Measurements from ENCODE around the gene LRRFIP1. TPM values are rescaled to one million over a fixed set of nuclear protein-coding genes. Genes with fewer than 3 reads are reported as not detected.

The LRRFIP1 gene
- total RNA-seq, 1 donor from 2014 or later = 40.7 TPM

- H3K27me3 ChIP-seq = no peaks in the 10 kb centered on the region
Measured at GRCh38 chr2:237651761-237652160, 24.4 kb downstream of the LRRFIP1 start.

DNA sequence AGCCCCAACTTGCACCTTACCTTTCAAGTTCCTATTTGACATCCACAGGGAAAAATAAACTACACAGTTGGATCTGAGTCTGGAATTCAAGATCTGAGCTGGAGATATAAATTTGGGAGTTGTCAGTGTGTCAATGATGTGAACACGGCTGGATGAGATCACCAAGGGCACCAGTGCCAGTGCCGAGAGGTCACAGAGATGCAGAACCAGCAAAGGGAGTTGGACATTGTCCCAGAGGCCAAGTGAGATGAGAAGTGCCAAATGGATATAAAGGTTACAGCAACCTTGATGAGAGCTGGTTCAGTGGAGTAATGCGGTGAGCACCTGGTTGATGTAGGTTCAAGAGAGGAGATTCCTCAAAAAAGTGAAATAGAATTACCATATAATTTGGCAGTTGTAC is 24.8 kb downstream of the LRRFIP1 start:
- Histone ChIP-seq H3K36me3 (no peaks in the 10 kb centered on the region), H3K9ac (no peak overlapping the region), H3K27ac (no peak overlapping the region), H3K4me2 (no peak overlapping the region), H2AFZ (replicated peaks) (no peak overlapping the region), H4K20me1 (ENCODE audit: low read depth) (no peaks in the 10 kb centered on the region), H3K4me1 (no peaks in the 10 kb centered on the region), H3K4me3 (no peak overlapping the region), H3K9me3 (ENCODE audit: low read depth) (no peaks in the 10 kb centered on the region), H3K27me3 (no peaks in the 10 kb centered on the region), H3F3A (ENCODE audit: low read depth) (no peaks in the 10 kb centered on the region), H3K79me2 (ENCODE audit: low read depth) (no peaks in the 10 kb centered on the region)
- Mint-ChIP-seq H3K27me3 (ENCODE audit: insufficient read depth, low read depth) (peaks cover 6% of the 10 kb centered on the region), H3K36me3 (peaks cover 40% of the 10 kb centered on the region), H3K27ac (no peak overlapping the region), H3K4me1 (peaks cover 2% of the 10 kb centered on the region), H3K9me3 (peaks cover 41% of the 10 kb centered on the region), H3K4me3 (no peak overlapping the region)
- TF ChIP-seq CTCF (IDR thresholded peaks at IDR 0.05) = no peak
- TF ChIP-seq EZH2 (IDR thresholded peaks at IDR 0.05) = no peak
- DNase-seq (ENCODE audit: low spot score) = no peak

More at GRCh38 chr2:237651761-237652160, 24.4 kb downstream of the LRRFIP1 start:
- no peak overlapping the region for H3K4me3 ChIP-seq
- no peaks in the 10 kb centered on the region for H4K20me1 ChIP-seq (ENCODE audit: low read depth)
- DNase-seq (ENCODE audit: low spot score) = no peak
- H3K4me1 ChIP-seq = no peaks in the 10 kb centered on the region
- no peak overlapping the region for H3K9ac ChIP-seq
- no peak overlapping the region for H3K4me2 ChIP-seq
- H3K4me3 Mint-ChIP-seq = no peak overlapping the region
- no peak overlapping the region for H2AFZ ChIP-seq (replicated peaks)
- no peak overlapping the region for H3K27ac ChIP-seq
- H3K27me3 Mint-ChIP-seq (ENCODE audit: insufficient read depth, low read depth) = peaks cover 6% of the 10 kb centered on the region
- no peak overlapping the region for H3K27ac Mint-ChIP-seq
- H3K79me2 ChIP-seq (ENCODE audit: low read depth) = no peaks in the 10 kb centered on the region
- no peaks in the 10 kb centered on the region for H3F3A ChIP-seq (ENCODE audit: low read depth)
- peaks cover 36% of the 10 kb centered on the region for H3K9me3 Mint-ChIP-seq
- peaks cover 37% of the 10 kb centered on the region for H3K36me3 Mint-ChIP-seq
- no peaks in the 10 kb centered on the region for H3K36me3 ChIP-seq
- no peaks in the 10 kb centered on the region for H3K9me3 ChIP-seq (ENCODE audit: low read depth)
- TF ChIP-seq EZH2phosphoT487 (IDR thresholded peaks at IDR 0.05) = no peak
- TF ChIP-seq EZH2 (IDR thresholded peaks at IDR 0.05) = no peak
- no peak for TF ChIP-seq CTCF (IDR thresholded peaks at IDR 0.05)
- H3K4me1 Mint-ChIP-seq = peaks cover 2% of the 10 kb centered on the region

- DNase-seq (ENCODE audit: low spot score) = no peak
- H3K4me2 ChIP-seq = no peak overlapping the region
- no peak overlapping the region for H2AFZ ChIP-seq (replicated peaks)
- H3K9ac ChIP-seq = no peak overlapping the region
- no peaks in the 10 kb centered on the region for H4K20me1 ChIP-seq (ENCODE audit: low read depth)
- H3K27ac Mint-ChIP-seq = no peak overlapping the region
- no peaks in the 10 kb centered on the region for H3K36me3 ChIP-seq
- H3F3A ChIP-seq (ENCODE audit: low read depth) = no peaks in the 10 kb centered on the region
- peaks cover 2% of the 10 kb centered on the region for H3K4me1 Mint-ChIP-seq
- peaks cover 43% of the 10 kb centered on the region for H3K9me3 Mint-ChIP-seq
- H3K9me3 ChIP-seq (ENCODE audit: low read depth) = no peaks in the 10 kb centered on the region
- peaks cover 42% of the 10 kb centered on the region for H3K36me3 Mint-ChIP-seq
- TF ChIP-seq EZH2 (IDR thresholded peaks at IDR 0.05) (no peak), EZH2phosphoT487 (IDR thresholded peaks at IDR 0.05) (no peak), CTCF (IDR thresholded peaks at IDR 0.05) (no peak)
- no peak overlapping the region for H3K4me3 ChIP-seq
- H3K27me3 ChIP-seq = no peaks in the 10 kb centered on the region
- H3K27ac ChIP-seq = no peak overlapping the region
- H3K79me2 ChIP-seq (ENCODE audit: low read depth) = no peaks in the 10 kb centered on the region
- peaks cover 6% of the 10 kb centered on the region for H3K27me3 Mint-ChIP-seq (ENCODE audit: insufficient read depth, low read depth)
- no peaks in the 10 kb centered on the region for H3K4me1 ChIP-seq
- no peak overlapping the region for H3K4me3 Mint-ChIP-seq
Measured at GRCh38 chr2:237652854-237653253, 25.5 kb downstream of the LRRFIP1 start.

Data from neural progenitor cell (in vitro differentiated cells).